C4-2B (cell line): ENCODE measurements around the gene MYL12B.
"Not testable (repeated sequence)": the region's sequence is repeated elsewhere in the genome, so short reads cannot be mapped to it uniquely, and the experiment has no call there.

Experiments
- H3K27ac ChIP-seq: fragments of 450-650 bp; 2 replicates; pipeline ENCODE4 v1.5.1; 2017
- CTCF ChIP-seq: fragments of 450-650 bp; conservative IDR thresholded peaks from 2 replicates; pipeline ENCODE4 v1.5.1; 2017; ENCODE audit warnings: mild to moderate bottlenecking
- ZFX ChIP-seq: fragments of 450-650 bp; IDR thresholded peaks from 2 replicates; pipeline ENCODE4 v1.6.1; 2017

MYL12B gene

GRCh38 chr18:3218819-3219218 is 43.1 kb upstream of the MYL12B start:
- no peak overlapping the region for H3K27ac ChIP-seq

GRCh38 chr18:3219241-3219630 is 42.7 kb upstream of the MYL12B start:
- H3K27ac ChIP-seq: no peak overlapping the region
- TF ChIP-seq ZFX (no peak), CTCF (no peak)

More at GRCh38 chr18:3218819-3219218, 43.1 kb upstream of the MYL12B start:
- TF ChIP-seq CTCF (no peak), ZFX (no peak)

- no peak within 1 kb of the TSS for H3K27ac ChIP-seq
- no peak for TF ChIP-seq CTCF
- TF ChIP-seq ZFX: no peak
These were observed 42.1 kb upstream of the MYL12B start, which contains the start of gene MYOM1 for GRCh38 chr18:3219631-3220335. TSS of gene MYOM1 (minus strand) at chr18:3219968. CDS start at chr18:3215223, 4,745 bp downstream.

- H3K27ac ChIP-seq: not testable (repeated sequence)
These were observed 41.1 kb upstream of the MYL12B start for GRCh38 chr18:3220868-3221267.

GRCh38 chr18:3221496-3221895 is 40.4 kb upstream of the MYL12B start:
- TF ChIP-seq CTCF (no peak), ZFX (no peak)
- H3K27ac ChIP-seq: no peak overlapping the region

- H3K27ac ChIP-seq: no peak overlapping the region
- TF ChIP-seq CTCF: no peak
- TF ChIP-seq ZFX: no peak
These were observed 38.6 kb upstream of the MYL12B start for GRCh38 chr18:3223356-3223755.

GRCh38 chr18:3224223-3224622 is 37.7 kb upstream of the MYL12B start:
- H3K27ac ChIP-seq: no peak overlapping the region
- TF ChIP-seq ZFX: no peak
- TF ChIP-seq CTCF: no peak

GRCh38 chr18:3225588-3225987 is 36.3 kb upstream of the MYL12B start:
- no peak overlapping the region for H3K27ac ChIP-seq
- TF ChIP-seq CTCF: no peak
- TF ChIP-seq ZFX: no peak
